C4-2B (cell line): ENCODE measurements around the gene MRC2.

Experiments
- ZFX ChIP-seq: fragments of 450-650 bp; IDR thresholded peaks from 2 replicates; pipeline ENCODE4 v1.6.1; 2017
- TF ChIP-seq, protein P1 (sequence below): fragments of 450-650 bp; conservative IDR thresholded peaks from 2 replicates; pipeline ENCODE4 v1.5.1; 2017; ENCODE audit warnings: mild to moderate bottlenecking

DNA sequence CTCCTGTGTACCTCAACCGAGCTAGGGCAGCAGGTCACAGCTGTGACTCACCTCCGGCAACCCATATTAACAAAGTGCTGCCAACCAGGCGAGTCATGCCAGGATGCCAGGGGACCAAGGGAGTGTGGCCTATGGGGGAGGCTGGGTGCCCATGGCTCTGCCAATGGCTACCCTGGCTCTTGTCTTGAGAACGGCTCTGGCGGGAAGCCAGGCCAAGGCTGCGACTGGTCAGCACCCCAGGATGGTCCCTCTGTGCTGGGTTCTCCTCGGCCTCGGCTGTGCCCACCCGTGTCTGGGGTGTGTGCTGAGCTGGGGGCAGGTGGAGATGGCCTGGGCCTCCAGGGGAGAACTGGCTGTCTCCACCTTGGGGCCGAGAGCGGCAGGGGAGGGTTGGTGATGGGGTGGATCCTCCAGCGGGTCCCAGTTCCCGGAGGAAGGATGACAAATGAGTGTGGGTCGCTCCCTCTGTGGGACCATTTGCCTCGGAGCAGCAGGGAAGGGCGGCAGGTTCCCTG lies 75.8 kb downstream of the MRC2 start:
- TF ChIP-seq, protein P1, sequence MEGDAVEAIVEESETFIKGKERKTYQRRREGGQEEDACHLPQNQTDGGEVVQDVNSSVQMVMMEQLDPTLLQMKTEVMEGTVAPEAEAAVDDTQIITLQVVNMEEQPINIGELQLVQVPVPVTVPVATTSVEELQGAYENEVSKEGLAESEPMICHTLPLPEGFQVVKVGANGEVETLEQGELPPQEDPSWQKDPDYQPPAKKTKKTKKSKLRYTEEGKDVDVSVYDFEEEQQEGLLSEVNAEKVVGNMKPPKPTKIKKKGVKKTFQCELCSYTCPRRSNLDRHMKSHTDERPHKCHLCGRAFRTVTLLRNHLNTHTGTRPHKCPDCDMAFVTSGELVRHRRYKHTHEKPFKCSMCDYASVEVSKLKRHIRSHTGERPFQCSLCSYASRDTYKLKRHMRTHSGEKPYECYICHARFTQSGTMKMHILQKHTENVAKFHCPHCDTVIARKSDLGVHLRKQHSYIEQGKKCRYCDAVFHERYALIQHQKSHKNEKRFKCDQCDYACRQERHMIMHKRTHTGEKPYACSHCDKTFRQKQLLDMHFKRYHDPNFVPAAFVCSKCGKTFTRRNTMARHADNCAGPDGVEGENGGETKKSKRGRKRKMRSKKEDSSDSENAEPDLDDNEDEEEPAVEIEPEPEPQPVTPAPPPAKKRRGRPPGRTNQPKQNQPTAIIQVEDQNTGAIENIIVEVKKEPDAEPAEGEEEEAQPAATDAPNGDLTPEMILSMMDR, result no peak
- TF ChIP-seq ZFX, result no peak
